NCI-H526 (cell line): Measurements from ENCODE around the gene SH3BGRL2.

ENCODE experiments used
- DNase-seq, 2 experiments: peaks; one replicate each; lab custom pipeline; 2025; lab: John Stamatoyannopoulos, UW

Gene SH3BGRL2

DNA sequence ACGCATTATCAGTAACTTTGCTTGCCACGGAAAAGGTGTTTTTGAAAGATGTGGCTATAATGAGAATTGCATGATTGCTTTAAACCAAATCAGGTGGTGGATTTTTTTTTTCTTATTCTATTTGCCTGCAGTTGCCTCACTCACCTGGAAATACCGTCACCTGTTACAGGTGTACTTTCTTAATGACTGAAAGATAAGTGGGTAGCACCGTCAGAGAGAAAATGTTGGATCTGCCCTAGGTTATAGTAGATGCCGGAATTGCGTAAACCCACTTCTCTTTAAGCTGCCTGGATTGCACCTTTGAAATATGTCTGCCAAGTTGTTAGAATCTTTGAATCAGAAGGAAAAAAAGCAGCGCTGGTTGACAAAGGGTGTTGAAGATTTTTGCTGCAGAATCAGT lies 68.5 kb downstream of the SH3BGRL2 start:
- DNase-seq: no peak

DNA sequence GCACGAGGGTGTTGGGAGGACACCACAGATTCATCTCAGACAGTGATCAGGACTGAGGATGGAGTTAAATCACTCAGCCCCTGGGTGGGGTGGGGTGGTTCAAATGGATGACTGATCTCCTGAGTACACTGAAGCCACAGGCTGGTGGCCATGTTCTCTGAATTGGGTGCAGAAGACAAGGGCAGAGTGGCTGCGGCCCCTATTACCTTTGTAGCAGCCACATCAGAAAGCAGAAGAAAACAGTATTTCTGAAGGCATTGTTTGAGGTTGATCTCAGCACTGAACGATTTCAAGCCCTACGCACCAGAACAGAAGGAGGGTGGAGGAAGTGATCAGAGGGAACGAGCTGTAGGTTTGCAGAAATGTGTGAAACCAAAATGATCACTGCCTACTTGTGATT lies 71.6 kb downstream of the SH3BGRL2 start:
- DNase-seq: no peak

DNA sequence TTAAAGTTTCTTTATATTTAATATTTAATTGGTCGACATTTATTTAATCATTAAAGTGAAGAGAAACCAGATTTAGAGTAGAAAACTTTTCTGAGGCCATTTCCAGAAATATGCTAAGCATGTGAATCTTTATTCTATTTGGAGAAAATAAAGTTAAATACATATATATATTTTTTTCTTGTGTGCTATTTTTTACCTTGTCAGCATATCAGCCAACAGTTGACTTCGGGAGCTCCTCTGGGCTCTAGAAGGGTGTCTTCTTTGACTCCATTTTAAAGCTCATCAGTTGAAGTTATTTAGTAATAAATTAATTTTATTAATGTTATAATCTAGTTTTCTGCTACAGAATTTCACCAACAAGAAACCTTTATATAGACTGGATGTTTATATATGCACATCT lies 73.1 kb downstream of the SH3BGRL2 start:
- no peak for DNase-seq

DNA sequence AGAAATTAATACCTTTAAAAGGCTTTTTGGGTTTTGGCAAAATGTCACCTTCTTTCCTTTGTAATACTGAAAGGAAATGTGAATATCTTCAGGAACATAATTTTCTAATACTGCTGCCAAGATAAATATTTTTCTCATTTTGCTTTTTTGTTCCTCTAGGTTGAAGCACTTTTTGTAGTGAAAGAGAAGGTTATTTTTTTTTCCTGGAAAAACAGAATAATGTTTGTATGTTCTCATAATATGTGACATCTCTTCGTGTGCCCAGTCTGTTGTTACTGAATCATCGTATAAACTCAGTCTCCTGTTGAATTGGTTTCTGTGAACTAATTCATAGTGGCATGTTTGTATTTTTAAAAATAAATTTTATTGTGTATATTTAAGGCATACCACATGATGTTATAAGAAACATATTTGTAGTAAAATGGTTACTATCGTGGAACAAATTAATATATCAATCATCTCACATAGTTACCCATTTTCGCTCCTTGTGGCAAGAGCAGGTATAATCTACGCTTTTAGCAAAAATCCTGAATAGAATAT lies 74.4 kb downstream of the SH3BGRL2 start:
- no peak for DNase-seq

DNA sequence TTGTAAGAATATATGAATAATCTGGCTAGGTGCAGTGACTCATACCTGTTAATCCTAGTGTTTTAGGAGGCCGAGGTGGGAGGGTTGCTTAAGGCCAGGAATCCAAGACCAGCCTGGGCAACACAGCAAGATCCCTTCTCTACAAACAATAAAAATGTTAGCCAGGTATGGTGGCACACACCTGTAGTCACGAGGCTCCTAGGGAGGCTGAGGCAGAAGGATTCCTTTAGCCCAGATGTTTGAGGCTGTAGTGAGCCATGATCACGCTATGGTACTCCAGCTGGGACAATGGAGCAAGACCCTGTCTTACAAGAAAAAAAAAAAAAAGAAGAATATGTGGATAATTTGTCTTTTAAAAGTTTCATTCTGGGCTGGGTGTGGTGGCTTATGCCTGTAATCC lies 75.4 kb downstream of the SH3BGRL2 start:
- no peak for DNase-seq

DNA sequence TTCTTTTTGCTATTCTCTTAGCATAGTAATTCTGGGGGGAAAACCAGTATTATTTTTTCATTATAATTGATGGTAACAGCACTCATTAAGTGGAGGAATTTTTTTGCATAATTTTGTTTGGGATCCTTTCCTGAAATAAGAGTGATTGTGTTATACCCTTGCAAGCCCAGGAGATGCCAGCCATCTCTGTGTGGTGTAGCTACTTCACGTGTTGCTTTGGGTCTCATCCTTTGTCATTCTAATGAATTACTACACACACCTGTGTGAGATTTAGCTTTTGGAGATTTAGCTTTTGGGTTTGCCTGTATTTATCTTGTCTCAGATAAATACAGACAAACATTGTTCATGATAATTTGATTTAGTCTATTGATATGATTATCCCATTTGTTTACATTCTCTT lies 76.5 kb downstream of the SH3BGRL2 start:
- DNase-seq: no peak

DNA sequence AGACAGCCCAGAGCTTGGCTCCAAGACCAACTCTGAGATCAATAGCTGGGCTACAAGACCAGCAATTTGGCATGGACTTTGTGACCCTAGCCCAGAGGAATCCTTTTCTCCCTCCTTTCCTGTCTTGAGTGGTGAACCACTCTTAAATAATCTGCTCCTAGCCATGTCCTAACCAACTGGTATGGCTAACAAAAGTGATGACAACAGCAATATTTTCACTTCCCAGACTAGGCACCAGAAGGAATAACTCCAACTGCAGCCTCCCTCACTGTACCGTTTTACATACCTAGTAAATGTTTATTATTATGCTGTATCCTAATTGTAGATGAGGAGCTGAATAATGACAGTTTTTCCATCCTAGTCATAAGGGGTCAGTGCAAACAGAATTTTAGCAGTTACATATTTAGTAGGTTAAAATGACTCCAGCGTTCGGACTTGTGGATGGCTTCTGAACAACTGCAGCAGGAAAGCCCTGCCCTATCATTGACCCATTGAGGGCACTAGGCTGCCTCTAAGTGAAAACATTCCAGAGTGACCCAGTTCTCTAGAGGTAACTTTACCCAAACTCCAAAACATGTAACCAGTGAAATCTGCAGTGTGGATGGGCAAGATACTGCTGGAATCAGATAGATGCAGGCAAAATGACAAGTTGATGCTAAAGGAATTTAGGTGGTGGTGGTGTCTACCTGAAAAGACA lies 77.1 kb downstream of the SH3BGRL2 start:
- no peak for DNase-seq

DNA sequence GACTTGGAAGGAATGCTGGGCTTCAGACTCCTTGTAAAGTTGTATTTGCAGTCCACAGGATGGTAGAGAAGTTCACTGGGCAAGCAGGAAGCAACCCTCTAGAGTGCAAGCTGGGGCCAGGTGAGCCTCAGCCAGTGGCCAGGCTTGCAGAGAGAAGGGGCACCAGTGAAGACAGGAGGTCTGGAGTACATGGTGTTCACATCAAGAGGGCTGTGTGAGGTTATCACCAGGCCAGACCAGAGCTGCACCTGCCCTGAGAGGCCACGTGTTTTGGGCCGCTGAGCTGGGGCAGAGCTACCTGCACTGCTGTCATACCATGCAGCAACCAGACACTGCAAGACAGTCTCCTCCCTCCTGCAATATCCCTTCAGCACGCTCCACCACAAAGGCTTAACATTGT lies 79.0 kb downstream of the SH3BGRL2 start:
- DNase-seq: peak; percentile 10 to 62

DNA sequence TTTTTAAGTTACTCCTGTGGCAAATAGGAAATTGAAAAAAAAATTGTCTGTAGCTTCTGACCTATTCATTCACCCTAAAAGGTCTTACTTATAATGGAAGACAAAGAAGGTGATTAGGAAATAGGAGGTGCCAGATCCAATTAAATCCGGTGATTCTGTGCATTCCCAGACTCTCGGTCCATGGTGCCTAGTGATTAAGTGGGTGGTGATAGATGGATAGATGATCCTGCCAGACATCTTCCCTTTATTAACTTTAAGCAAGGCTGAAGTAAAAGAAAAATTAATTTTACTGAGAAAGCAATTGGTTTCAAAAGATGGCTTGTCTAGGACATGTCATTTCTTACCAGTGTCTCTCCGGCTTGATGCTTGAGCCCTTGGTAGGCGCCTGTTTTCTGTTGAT lies 80.0 kb downstream of the SH3BGRL2 start:
- no peak for DNase-seq

DNA sequence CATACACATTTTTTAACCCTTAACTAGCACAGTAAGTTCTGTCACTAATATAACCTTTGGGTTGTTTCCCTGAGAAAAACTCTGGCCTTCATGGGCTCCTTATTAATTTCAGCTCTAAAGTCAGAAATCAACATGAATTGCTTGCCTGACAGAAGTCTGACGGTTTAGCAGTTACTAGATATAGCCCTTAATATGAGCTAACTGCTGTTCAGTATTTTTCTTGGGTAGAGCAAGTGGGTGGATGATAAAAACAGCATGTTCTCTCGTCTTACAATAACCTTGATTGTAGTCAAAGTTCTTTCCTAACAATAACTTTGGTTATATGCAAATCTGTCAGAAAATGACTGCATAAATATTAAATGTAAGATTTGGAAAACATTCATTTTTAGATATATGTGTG lies 81.0 kb downstream of the SH3BGRL2 start:
- peak; percentile 15 to 22 for DNase-seq

DNA sequence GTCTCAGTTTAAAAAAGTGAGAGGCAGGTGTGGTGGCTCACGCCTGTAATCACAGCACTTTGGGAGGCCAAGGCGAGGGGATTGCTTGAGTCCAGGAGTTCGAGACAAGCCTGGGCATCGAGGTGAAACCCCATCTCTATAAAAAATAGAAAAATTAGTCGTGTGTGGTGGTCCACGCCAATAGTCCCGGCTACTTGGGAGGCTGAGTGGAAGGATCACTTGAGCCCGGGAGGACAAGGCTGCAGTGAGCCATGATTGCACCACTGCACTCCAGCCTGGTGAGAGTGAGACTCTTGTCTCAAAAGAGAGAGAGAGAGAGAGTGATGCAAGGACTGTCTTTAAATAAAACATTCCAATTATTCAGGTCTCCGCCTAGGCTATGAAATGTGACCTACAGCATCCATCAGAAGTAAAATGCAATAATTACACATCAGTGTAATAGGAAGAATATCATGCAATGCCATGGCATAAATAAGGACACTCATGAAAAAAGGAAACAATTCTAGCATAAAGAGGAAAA lies 81.5 kb downstream of the SH3BGRL2 start:
- no peak for DNase-seq

DNA sequence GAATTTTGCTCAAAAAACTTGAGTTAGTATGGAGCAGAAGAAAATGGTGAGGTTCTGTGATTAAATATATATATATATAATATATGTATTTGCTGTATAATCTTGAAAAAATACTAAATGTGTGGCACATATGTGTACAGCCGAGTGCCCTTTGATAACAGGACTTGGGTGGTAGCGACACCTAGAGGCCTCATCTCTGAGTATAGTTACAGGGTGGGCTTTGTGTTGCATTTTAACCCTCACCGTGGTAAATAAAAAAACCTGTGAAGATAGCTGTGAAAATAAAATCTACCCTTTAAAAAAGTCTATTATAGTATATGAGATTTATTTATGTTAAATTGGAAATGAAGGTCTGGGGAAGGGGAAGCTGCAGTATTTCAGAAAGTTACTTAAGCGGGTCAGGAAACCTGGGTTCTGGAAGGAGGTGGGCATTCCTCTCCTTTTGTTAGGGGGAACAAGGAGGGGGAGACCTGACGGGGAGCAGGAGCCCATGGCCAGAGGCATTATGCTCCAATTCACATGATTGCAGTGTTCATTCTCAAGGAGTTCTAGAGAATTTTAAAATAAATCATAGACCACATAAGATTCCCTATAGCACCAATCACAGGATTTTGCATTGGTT lies 82.7 kb downstream of the SH3BGRL2 start:
- DNase-seq: peak; percentile 25 to 76

DNA sequence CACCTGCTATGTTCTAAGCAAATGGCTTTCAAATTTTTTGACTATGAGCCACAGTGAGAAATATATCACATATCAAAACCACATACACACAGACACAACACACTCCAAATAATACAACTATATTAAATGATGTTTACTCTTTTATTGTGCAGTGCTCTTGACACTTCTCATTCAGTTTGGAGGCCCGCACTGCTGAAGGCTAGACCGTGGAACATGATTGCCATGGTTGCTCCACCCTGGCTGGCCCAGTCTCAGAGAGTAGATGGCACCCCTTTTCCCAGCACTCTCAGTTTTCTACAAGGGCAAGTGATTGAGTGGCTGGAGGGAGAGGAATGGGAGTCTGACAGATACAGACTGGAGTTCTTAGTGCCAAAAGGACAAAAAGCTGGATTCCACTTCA lies 86.9 kb downstream of the SH3BGRL2 start:
- DNase-seq: no peak

DNA sequence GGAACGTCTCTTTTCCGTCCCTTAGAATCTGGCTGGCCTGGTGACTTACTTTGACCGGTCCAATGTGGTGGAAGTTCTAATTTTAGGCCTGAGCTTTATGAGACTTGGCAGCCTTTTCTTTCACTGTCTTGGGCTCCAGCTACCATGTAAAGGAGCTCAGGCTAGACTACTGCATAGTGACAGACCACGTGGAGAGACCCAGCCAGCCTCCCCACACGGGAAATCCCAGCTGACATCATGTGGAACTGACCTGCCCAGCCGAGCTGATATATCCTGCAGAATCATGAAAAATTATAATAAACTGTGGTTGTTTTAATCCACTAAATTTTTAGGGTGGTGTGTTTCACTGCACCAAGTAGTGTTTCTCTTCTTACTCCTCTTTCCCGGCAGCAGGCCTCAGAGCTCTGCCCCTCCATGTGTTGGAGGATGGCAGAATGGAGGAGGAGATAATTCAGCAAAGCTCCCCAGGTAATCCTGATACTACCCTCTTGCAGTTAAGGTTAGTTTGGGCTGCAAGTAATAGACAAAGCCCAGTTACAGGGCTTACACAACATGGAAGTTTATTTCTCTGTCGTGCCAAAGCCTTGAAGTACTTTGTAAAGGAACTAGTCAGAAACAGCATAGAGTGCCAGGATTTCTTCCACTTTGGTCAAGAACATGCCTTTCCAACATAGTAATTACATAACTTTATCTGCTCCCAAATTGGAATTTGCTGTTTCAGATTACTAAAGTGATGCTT lies 87.5 kb downstream of the SH3BGRL2 start:
- no peak for DNase-seq

DNA sequence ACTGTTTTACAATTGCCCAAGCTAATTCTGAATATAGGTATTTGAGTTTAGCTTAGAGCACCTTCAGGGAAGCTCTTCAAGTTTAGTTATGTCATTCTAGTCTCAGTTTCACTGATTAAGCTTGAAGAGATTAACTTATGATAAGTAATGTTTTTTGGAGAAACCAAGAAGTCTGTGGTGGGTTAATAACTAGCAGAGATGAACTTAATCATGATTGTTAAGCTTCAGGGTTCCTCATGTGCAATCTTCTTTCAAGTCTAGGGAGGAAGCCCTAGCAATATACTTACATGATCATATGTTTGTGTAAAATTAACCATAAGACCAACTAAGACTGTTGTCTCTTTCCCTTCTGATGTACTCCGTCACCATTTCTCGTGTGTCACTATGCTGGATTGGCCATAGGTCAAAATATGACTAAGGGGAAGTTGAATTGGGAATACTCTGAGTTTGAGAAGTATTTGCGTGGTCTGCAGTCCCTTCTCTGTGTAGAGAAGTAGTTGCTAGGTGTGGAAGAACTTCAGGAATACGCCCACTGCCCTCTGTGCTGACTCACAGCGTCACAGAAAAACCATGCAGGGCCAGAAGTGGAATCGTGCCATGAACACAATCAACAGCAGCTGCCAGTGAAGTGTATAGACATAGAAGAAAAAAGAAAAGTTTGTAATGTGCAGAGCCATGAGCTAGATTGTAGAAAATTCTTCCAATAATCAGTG lies 88.3 kb downstream of the SH3BGRL2 start:
- DNase-seq: no peak

DNA sequence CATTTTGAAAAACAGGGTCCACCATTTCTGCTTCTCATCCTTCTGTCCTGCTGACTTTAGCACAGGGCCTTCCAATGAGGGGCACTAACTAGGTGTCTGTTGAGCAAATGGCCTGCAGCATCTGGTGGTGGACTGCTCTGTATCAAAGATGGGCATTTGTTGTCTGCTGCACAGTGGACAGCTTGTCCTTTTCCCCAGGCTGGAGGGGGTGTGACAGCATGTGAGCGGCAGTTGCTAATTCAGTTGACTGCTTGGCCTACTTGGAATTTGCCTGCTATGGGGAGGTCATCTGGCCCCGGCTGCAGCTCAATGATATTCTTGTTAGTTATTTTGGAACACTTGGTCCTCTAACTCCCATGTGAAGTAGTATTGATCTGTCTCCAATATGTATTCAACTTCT lies 93.7 kb downstream of the SH3BGRL2 start:
- DNase-seq: no peak

DNA sequence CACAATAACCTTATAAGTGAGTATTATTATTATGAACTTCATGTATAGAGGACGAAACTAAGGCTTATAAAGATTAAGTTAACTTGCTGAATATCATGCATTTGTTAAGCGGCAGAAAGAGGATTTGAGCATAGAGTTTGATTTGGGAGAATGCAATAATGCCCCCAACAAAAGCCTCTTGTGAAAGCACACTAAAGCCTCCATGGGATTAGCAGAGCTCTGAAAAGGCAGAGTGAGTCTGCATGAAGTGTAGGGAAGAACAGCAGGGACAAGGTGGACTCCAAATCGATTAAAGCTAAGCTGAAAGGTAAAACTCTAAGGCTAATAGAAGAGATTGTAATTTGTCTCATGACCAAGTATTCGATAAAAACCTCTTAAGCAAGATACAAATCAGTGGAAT lies 100.3 kb downstream of the SH3BGRL2 start:
- no peak for DNase-seq

DNA sequence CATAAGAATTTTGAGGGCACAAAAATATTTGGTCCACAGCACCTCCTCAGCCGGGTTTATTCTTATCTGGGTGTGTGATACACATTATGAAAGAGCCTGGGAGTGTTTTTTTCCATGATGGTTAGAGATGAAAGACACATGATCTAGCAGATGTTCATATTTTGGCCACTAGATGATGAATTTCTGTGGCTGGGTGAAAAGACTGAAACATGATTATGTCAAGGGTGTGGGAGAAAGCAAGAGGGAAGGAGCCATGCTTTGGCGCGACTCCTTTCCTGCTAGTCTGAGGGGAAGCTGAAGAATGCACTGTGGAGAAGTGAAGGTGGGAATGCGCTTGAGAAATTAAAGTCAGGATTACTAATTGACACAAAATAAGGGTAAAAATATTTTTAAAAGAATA lies 102.3 kb downstream of the SH3BGRL2 start:
- DNase-seq: no peak

DNA sequence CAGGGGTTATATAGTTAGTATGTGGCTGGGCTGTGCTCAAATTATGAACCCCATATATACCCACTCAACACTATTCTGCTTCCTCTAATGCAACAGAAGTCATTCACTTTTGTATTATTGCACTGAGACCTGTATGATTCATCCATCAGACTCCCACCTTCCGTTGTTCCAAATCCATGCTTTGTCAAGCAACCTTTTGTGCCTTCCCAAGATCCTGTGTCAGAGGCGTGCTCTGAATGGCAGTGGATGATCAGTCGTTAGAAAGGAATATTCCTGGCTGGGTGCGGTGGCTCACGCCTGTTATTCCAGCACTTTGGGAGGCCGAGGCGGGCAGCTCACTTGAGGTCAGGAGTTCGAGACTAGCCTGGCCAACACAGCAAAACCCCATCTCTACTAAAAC lies 103.2 kb downstream of the SH3BGRL2 start:
- DNase-seq: no peak

DNA sequence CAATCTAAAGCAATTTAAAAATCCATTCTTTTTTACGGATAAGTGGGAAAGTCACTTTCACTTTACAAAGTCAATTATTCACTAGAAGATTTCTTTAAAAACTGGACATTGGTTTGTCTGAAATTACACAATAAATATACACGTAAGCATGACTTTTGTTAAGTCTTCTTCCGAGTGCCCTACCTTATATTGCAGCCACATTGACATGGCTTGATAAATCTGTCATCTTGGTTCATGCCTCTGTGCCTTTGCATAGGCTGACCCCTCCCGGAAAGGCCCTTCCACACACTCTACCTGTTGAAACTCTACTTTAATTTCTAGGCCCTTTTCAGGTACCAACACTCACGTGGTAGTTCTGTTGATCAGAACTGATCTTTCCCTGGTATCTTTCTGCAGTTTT lies 104.1 kb downstream of the SH3BGRL2 start:
- DNase-seq: no peak

DNA sequence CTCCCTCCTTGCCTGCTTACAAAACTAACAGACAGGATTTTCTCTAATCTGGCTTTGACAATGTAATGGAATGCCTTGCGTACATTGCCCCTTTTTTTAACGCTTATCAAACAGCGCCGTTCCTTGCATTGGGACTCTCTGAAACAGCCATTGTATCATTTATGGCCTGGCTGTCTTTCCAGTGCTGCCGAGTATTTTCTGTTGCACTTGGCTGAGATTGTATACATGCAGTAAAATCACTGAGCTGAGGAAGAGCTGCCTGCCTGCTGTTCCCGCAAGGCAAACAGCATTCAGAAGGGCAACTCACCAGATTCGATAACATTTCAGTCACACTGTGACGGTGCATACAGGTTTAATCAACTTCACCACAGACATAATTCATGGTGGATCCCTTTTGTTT lies 106.0 kb downstream of the SH3BGRL2 start:
- peak; percentile 56 to 68 for DNase-seq

DNA sequence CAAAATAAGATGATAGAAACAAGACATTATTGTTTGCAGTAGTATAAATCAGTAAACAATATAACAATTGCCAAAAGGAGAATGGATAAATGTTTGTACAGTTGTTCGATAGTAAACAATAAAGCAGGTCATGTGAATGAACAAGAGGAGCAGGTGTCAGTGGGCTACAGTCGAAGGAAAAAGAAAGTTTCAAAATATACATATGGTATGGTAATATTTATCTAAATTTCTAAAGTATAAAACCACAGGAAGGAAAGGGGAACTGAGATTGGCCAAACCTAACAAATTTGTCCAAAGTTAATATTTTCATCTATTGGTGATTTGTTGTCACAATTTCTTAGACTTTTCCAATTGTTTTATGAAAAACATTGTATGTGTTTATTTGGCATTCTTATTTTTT lies 110.9 kb downstream of the SH3BGRL2 start:
- DNase-seq: no peak
